DND-41 (cell line): ENCODE results near the gene SRMS.

ENCODE experiments used
- EZH2 ChIP-seq: IDR thresholded peaks from 3 replicates; pipeline ENCODE4 v1.6.1; 2012; ENCODE audit warnings: borderline replicate concordance, low read depth, mild to moderate bottlenecking, moderate library complexity, low read length, inconsistent platforms; ENCODE audit not compliant: severe bottlenecking
- TF ChIP-seq, protein P1 (sequence below): IDR thresholded peaks from 2 replicates; pipeline ENCODE4 v1.5.1; 2012; ENCODE audit warnings: borderline replicate concordance, low read length, moderate library complexity, mild to moderate bottlenecking; ENCODE audit not compliant: poor library complexity, severe bottlenecking; ENCODE audit errors: extremely low read depth

DNA sequence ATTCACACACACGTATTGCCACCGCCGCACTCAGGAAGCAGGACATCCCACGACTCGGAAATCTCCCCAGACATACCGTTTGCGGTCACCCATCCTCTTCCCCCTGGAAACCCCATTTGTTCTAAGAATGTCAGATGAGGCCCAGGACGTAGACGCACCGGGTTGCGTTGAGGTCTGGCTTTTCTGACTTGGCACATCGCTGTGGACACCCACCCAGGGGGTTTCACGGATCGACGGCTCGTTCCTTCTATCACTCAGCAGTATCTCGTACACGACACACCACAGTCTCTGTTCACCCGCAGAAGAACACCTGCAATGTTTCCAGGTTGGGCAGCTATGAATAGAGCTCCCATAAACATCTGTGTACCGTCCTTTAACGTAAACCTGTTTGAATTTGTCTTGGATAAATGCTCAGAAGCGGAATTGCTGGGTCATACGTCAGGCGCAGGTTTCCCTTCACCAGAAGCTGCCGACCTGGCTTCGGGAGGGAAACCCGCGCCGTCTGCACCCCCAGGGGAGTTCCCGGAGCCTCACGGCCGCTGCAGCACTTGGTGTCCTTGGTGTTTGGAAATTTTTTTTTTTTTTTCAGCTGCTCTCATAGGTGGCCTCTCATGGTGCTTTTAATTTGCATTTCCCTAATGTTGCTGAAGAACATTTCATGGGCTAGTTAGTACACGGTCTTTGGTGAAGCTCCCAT lies 39.3 kb downstream of the SRMS start:
- TF ChIP-seq, protein P1, sequence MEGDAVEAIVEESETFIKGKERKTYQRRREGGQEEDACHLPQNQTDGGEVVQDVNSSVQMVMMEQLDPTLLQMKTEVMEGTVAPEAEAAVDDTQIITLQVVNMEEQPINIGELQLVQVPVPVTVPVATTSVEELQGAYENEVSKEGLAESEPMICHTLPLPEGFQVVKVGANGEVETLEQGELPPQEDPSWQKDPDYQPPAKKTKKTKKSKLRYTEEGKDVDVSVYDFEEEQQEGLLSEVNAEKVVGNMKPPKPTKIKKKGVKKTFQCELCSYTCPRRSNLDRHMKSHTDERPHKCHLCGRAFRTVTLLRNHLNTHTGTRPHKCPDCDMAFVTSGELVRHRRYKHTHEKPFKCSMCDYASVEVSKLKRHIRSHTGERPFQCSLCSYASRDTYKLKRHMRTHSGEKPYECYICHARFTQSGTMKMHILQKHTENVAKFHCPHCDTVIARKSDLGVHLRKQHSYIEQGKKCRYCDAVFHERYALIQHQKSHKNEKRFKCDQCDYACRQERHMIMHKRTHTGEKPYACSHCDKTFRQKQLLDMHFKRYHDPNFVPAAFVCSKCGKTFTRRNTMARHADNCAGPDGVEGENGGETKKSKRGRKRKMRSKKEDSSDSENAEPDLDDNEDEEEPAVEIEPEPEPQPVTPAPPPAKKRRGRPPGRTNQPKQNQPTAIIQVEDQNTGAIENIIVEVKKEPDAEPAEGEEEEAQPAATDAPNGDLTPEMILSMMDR: no peak
- TF ChIP-seq EZH2: no peak
